Thymus (tissue), 11 donors: Measurements from ENCODE around the gene NUDT3. TPM values are rescaled to one million over a fixed set of nuclear protein-coding genes. Genes with fewer than 3 reads are reported as not detected.
"Not testable (repeated sequence)": the region's sequence is repeated elsewhere in the genome, so short reads cannot be mapped to it uniquely, and the experiment has no call there.

Experiments
- DNase-seq, 9 donors: peaks; one replicate each; pipeline ENCODE4 v3.0.0-alpha.2; 2013; ENCODE audit warnings: low spot score in 9 of 9, low read depth in 6 of 9, missing footprints in 1 of 9
- H3K27ac ChIP-seq, 2 donors: one replicate each; pipeline ENCODE4 v1.5.1; 2013; ENCODE audit warnings: control low read depth in 1 of 2, low read depth in 1 of 2, low read length in 1 of 2, mild to moderate bottlenecking in 1 of 2, moderate library complexity in 1 of 2
- H3K27me3 ChIP-seq, 2 donors: one replicate each; pipeline ENCODE4 v1.5.1; 2013; ENCODE audit warnings: low read length in 1 of 2; ENCODE audit not compliant: control insufficient read depth in 2 of 2, insufficient read depth in 1 of 2
- H3K36me3 ChIP-seq, 2 donors: one replicate each; pipeline ENCODE4 v1.5.1; 2013; ENCODE audit warnings: low read length in 1 of 2, mild to moderate bottlenecking in 1 of 2, moderate library complexity in 1 of 2; ENCODE audit not compliant: control insufficient read depth in 2 of 2, insufficient read depth in 2 of 2
- H3K4me1 ChIP-seq, 2 donors: one replicate each; pipeline ENCODE4 v1.5.1; 2013; ENCODE audit warnings: low read length in 2 of 2; ENCODE audit not compliant: control insufficient read depth in 2 of 2, insufficient read depth in 2 of 2
- H3K4me3 ChIP-seq, 2 donors: one replicate each; pipeline ENCODE4 v1.5.1; 2013; ENCODE audit warnings: low read length in 2 of 2, control low read depth in 1 of 2, mild to moderate bottlenecking in 1 of 2
- H3K9me3 ChIP-seq, 2 donors: one replicate each; pipeline ENCODE4 v1.5.1; 2013; ENCODE audit warnings: low read length in 1 of 2, mild to moderate bottlenecking in 1 of 2; ENCODE audit not compliant: control insufficient read depth in 2 of 2, insufficient read depth in 1 of 2
- WGBS: extraction: QIAGEN DNeasy Blood & Tissue Kit; methylation state at CpG from one replicate; pipeline ENCODE4 v1.1.7; 2013; 5-methylcytosine and 5-hydroxymethylcytosine counted together
- polyA plus RNA-seq: library from polyadenylated mRNA; stranded (reverse); fragments of 200-250 nt; gene quantifications from one replicate; pipeline ENCODE4 v1.2.3, GENCODE V29; 2013
- total RNA-seq: library from RNA; stranded (reverse); fragments of 120-200 nt; gene quantifications from one replicate; pipeline ENCODE4 v1.2.4, GENCODE V29; 2013
- donor health status: healthy.

Gene NUDT3
- total and polyA plus RNA-seq, 2 donors: 9.7 to 12.7 TPM

GRCh38 chr6:34245761-34246140 is 146.7 kb downstream of the NUDT3 start:
- H3K4me3 ChIP-seq, H3K27ac ChIP-seq, DNase-seq, H3K9me3 ChIP-seq, H3K27me3 ChIP-seq: not testable (repeated sequence)
- peaks cover 3 to 44% of the 10 kb centered on the region in 2 donors for H3K4me1 ChIP-seq
- 92% methylated on average over 7 of the region's 7 CpGs for WGBS
- H3K36me3 ChIP-seq: peaks cover 39 to 52% of the 10 kb centered on the region in 2 donors

GRCh38 chr6:34245032-34245760 is 147.3 kb downstream of the NUDT3 start:
- Histone ChIP-seq H3K36me3 (peaks cover 44 to 58% of the 10 kb centered on the region in 2 donors), H3K4me1 (peaks cover 6 to 49% of the 10 kb centered on the region in 2 donors)
- H3K27me3 ChIP-seq, DNase-seq, H3K4me3 ChIP-seq, H3K27ac ChIP-seq, H3K9me3 ChIP-seq: not testable (repeated sequence)
- WGBS: 93% methylated on average over 13 of the region's 13 CpGs

- Histone ChIP-seq H3K36me3 (peaks cover 51 to 68% of the 10 kb centered on the region in 2 donors), H3K27me3 (no peaks in the 10 kb centered on the region), H3K4me3 (no peak overlapping the region), H3K9me3 (no peaks in the 10 kb centered on the region), H3K4me1 (peaks cover 14 to 59% of the 10 kb centered on the region in 2 donors), H3K27ac (no peak overlapping the region)
- no peak for DNase-seq
- WGBS: 77% methylated on average over 19 of the region's 19 CpGs
Measured at GRCh38 chr6:34243901-34244884, 148.3 kb downstream of the NUDT3 start.

GRCh38 chr6:34243131-34243771 is 149.2 kb downstream of the NUDT3 start:
- H3K9me3 ChIP-seq: no peaks in the 10 kb centered on the region
- H3K4me1 ChIP-seq: peaks cover 20 to 65% of the 10 kb centered on the region in 2 donors
- 89% methylated on average over 5 of the region's 5 CpGs for WGBS
- H3K27ac ChIP-seq: no peak overlapping the region
- peaks cover 51 to 73% of the 10 kb centered on the region in 2 donors for H3K36me3 ChIP-seq
- no peak overlapping the region for H3K4me3 ChIP-seq
- DNase-seq: no peak
- H3K27me3 ChIP-seq: no peaks in the 10 kb centered on the region

- Histone ChIP-seq H3K4me1 (peaks cover 22 to 58% of the 10 kb centered on the region in 2 donors), H3K9me3 (no peaks in the 10 kb centered on the region)
- WGBS: 96% methylated on average over 7 of the region's 7 CpGs
Measured at GRCh38 chr6:34242252-34243130, 150.0 kb downstream of the NUDT3 start.

GRCh38 chr6:34241351-34242215 is 150.9 kb downstream of the NUDT3 start:
- Histone ChIP-seq H3K36me3 (peaks cover 51 to 68% of the 10 kb centered on the region in 2 donors), H3K27me3 (no peaks in the 10 kb centered on the region), H3K27ac (no peak overlapping the region), H3K4me1 (peaks cover 22 to 49% of the 10 kb centered on the region in 2 donors), H3K9me3 (no peaks in the 10 kb centered on the region), H3K4me3 (no peak overlapping the region)
- no peak for DNase-seq
- WGBS: 97% methylated on average over 13 of the region's 13 CpGs

More at GRCh38 chr6:34242252-34243130, 150.0 kb downstream of the NUDT3 start:
- no peak for DNase-seq
- Histone ChIP-seq H3K27me3 (no peaks in the 10 kb centered on the region), H3K4me3 (no peak overlapping the region), H3K27ac (no peak overlapping the region), H3K36me3 (peaks cover 51 to 73% of the 10 kb centered on the region in 2 donors)

- Histone ChIP-seq H3K9me3 (no peaks in the 10 kb centered on the region), H3K4me3 (no peak overlapping the region), H3K27me3 (no peaks in the 10 kb centered on the region), H3K27ac (no peak overlapping the region), H3K36me3 (peaks cover 51 to 63% of the 10 kb centered on the region in 2 donors), H3K4me1 (peaks cover 22 to 54% of the 10 kb centered on the region in 2 donors)
- 96% methylated on average over 22 of the region's 22 CpGs for WGBS
- DNase-seq: no peak
Measured at GRCh38 chr6:34240329-34241248, 151.9 kb downstream of the NUDT3 start.
